ENCODE measurements around the gene BTBD9.

BTBD9 gene

DNA sequence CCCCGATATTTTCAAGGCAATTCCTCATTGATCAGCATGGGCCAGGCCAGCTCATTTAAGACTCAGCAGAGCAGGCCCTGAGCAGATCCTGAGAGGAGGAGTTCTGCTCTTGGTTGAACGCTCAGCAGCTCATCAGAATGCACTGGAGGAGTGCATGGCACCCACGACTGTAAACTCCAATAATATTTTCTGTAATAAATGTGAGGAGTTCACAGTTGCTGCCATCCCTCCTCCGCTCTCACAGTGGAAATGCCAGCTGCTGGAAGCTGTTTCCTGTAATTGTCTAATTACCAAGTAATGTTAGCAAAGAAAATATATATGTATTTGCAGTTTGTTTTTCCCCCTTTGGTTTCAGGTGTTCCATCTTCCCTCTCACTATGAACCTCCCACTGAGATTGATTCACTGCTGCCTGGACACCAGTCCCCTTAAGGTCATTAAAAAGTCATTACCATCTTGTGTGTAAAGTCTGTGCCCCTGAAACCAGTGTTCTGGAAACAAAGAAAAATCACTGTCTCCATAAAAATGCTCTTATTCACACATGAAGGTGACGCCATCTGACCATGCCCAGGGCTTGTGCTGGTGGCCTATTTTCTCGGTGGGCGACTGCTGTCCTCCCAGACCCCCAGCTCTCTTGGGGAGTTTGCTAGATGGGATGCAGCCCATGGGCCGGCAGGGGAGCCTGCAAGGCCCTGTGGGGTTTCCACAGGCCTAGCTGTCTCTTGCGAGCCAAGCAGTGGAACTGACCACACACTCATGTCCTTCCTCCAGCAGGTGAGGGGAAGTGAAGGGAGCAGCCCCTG, 446.0 kb downstream of the BTBD9 start:
- DNase-seq (ENCODE audit: low spot score) = no peak

- DNase-seq (ENCODE audit: low spot score) = no peak
Measured at GRCh38 chr6:38193051-38193450, 446.7 kb downstream of the BTBD9 start.

- DNase-seq (ENCODE audit: low spot score) = no peak
Measured at GRCh38 chr6:38192487-38192886, 447.2 kb downstream of the BTBD9 start.

DNA sequence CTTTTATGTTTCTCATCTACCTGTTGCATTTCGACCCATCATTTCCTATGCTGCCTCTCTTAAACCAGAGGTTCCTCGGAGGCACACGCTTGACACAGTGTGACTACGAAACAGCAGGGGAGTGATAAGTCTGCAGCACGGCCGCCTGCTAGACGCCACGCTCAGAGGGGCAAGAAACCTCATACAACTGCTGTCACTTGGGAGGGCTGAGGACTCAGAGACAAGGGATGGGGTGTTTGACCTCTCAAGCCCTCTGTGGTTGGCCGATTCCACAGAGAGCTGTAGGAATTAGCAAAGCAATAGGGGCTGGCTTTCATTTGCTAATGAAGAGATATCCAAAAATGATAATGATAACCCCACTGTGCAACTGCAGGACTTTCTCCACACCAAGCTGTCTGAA, 447.7 kb downstream of the BTBD9 start:
- no peak for DNase-seq (ENCODE audit: low spot score)

GRCh38 chr6:38191418-38191817, 448.3 kb downstream of the BTBD9 start:
- no peak for DNase-seq (ENCODE audit: low spot score)

GRCh38 chr6:38188677-38189335, 450.9 kb downstream of the BTBD9 start:
- no peak for DNase-seq (ENCODE audit: low spot score)

GRCh38 chr6:38187811-38188590, 451.7 kb downstream of the BTBD9 start:
- DNase-seq (ENCODE audit: low spot score) = no peak

DNA sequence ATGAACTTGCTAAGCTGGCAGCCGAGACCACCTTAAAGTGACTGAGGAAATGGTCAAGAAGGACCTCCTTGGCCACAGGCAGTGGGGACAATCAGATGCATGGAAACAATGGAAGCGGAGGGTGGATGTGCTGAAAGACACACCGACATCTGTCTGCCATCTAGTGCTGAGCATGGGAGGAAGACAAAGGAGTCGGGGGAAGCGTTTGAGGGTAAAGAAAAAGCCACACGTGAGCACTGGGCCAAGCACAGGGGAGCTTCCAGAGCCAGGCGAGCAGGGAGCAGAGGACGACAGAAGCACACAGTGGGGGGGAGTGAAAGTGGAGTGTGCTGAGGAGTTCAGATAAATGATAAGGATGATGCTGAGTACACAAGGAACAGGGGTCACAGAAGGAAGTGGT, 452.4 kb downstream of the BTBD9 start:
- no peak for DNase-seq (ENCODE audit: low spot score)

DNA sequence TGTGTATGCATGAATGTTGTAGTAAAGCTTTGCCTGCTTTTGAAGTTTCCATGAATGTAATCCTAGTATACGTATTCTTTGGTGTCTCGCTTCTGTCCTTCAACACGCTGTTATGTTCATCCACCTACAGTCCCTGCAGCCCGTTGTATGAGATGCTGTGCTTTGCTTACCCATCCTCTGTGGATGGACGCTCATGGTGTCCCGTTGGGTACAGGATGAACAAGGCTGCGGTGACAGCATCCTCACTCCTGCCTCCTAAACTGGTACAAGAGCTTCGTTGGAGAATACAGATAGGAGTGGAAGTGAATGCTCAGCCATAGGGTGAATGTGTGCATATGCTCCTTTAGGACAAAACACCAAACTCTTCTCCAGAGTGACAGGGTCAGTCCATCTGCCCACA, 454.0 kb downstream of the BTBD9 start:
- no peak for DNase-seq (ENCODE audit: low spot score)

DNA sequence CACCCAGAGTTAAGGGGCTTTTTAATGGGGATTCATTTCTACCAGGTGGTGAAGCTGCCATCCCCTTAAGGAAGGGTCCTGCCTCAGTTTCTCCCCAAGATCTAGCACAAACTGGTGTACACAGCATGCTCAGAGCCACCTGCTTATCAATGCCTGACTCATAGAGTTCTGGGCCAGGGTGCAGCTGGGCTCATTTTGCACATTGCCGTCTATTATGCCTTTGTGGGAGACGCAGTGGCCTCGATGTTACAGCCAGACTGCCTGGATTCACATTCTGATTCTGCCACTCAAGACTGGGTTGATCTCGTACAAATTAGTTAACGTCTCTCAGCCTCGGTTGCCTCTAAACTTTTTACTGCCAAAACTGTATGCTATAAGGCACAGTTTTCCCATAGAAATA, 454.5 kb downstream of the BTBD9 start:
- DNase-seq (ENCODE audit: low spot score) = no peak

DNA sequence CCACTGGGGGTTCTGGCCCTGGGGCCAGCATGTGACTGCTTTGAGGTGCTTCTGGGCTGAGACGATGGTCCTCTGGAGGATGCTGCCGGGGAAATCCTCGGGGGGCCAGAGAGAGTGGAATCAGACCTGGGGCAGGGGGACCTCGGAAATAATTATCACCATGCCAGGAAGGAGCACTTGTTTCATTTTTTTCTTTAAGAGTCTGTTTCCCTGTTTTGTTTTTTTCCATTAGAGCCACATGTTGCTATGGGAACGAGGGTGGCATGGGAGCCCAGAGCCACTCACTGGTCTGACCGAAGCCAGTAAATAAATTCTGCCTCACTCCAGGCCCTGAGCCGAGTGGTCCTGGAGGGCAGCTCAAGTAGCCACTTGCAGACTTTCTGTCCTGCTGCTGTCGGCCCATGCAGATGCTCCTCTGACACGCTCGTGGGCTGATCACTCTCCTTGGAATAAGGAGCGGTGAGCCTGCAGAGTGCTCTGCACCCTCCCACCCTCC, 455.1 kb downstream of the BTBD9 start:
- DNase-seq (ENCODE audit: low spot score) = no peak

GRCh38 chr6:38183856-38184584, 455.7 kb downstream of the BTBD9 start:
- DNase-seq (ENCODE audit: low spot score) = no peak

- no peak for DNase-seq (ENCODE audit: low spot score)
Measured at GRCh38 chr6:38182426-38182825, 457.3 kb downstream of the BTBD9 start.

DNA sequence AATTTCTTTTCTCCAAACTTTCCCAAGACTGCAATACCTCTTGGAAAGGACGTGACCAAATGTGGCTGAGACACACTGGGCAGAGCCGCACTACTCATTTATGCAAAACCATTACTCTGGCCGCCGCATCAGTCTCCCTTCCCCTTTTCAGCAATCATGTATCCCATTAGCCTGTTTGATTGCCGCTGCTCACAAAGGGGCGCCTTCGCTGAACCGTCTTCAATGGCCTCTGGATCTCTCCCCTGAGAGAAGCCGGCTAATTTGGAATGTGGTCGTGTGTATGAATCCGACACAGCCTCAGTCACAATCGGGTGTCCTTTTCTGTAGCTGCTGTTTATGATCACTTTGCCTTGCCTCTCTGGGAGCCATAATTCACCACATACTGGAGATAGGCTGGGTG, 459.1 kb downstream of the BTBD9 start:
- no peak for DNase-seq (ENCODE audit: low spot score)

GRCh38 chr6:38179794-38180430, 459.8 kb downstream of the BTBD9 start:
- DNase-seq (ENCODE audit: low spot score) = no peak

GRCh38 chr6:38179300-38179699, 460.4 kb downstream of the BTBD9 start:
- DNase-seq (ENCODE audit: low spot score) = no peak

DNA sequence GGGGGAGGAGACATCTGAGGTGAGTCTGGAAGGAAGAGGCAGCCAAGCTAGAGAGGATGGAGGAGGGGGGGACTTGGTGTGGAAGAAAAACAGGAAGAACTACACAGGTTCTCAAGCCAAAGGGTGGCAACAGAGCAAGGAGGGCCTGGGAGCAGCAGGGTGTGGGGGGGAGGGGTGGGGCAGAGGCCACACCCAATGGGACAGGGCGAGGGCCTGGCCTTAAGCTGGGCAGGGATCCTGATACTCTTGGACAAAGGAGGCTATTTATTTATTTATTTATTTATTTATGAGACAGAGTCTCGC, 461.2 kb downstream of the BTBD9 start:
- no peak for DNase-seq (ENCODE audit: low spot score)

DNA sequence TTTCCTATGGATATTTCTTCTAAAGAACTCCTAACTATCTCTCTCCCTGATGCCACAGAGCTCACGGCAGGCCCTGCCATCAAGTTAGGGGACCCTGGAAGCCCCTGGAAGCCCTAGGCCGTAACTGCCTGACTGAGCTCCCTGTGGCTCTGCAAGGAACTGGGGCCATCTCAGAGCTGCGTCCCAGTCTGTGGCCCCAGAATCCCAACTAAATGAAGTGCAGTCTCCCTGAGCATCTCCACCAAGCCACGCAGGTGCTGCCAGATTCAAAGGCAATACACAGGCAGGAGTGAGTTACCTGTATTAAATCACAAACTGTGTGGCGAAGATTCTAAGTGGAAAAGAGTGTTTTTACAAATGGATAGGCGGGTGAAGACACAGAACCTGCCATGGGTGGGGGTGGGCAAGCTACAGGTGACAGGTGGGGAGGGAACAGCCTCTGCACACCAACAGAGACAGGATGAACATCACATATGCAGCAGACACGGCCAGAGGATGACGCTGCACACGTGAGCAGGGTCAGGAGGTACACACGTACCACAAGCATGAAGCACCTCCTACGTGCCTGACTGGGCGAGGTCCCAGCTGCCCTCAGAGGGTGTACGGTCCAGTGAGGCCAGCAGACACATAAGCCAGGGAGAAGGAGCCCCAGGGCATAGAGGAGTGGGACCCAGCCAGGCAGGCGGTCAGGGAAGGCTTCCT, 461.7 kb downstream of the BTBD9 start:
- DNase-seq (ENCODE audit: low spot score) = no peak

- DNase-seq (ENCODE audit: low spot score) = no peak
Measured at GRCh38 chr6:38176797-38177751, 462.7 kb downstream of the BTBD9 start.

- no peak for DNase-seq (ENCODE audit: low spot score)
Measured at GRCh38 chr6:38175786-38176185, 463.9 kb downstream of the BTBD9 start.

All from kidney tubule cell (primary cell).